Subcutaneous adipose tissue (tissue), 4 donors: ENCODE measurements around the gene CELF4. TPM values are rescaled to one million over a fixed set of nuclear protein-coding genes. Genes with fewer than 3 reads are reported as not detected.

Experiments used
- total RNA-seq, 4 donors: library from RNA; depleted of rRNA; stranded (reverse); fragments of >200 nt; gene quantifications; one replicate each; pipeline ENCODE4 v1.1.0, GENCODE V29; 2016
- TF ChIP-seq, protein P1 (sequence below): fragments of 450-650 bp; IDR thresholded peaks from one replicate; pipeline ENCODE4 v1.5.1; 2016; ENCODE audit warnings: low read depth, mild to moderate bottlenecking, control low read depth, antibody characterized with exemption, moderate library complexity

CELF4 gene
- total RNA-seq, 4 donors from 2014 or later = not detected

DNA sequence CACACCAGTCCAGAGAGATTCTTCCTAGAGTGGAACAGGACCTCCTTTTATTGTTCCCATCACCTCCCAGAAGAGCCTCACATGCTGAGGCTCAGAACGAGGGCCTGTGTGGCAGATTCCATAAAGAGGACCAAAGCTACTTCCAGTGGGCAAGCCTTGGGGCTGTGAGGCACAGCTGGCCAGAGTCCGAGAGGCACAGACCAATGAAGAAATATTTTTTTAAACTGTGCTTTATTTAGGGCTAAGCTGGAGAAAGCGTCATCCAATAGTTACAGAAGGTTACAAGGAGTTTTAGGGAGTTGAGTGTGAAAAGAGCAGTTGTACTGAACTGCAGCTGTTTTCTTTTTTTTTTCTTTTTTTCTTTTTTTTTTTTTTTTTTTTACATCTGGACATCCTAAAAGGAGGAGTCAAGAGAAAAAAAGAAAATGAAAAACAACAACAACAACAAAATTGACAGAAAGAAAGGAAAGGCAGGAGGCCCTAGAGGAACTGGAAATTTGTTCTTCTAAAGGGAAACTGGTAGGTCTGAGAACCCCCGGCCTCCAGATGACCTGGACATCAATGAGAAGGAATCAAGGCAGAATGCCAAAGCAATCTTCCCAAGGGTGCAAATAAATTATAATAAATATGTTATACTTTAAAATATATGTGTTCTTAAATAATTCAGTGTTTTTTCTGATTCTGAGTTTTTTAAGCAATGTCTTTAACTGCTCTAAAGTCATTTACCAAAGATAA, 322.6 kb downstream of the CELF4 start:
- TF ChIP-seq, protein P1, sequence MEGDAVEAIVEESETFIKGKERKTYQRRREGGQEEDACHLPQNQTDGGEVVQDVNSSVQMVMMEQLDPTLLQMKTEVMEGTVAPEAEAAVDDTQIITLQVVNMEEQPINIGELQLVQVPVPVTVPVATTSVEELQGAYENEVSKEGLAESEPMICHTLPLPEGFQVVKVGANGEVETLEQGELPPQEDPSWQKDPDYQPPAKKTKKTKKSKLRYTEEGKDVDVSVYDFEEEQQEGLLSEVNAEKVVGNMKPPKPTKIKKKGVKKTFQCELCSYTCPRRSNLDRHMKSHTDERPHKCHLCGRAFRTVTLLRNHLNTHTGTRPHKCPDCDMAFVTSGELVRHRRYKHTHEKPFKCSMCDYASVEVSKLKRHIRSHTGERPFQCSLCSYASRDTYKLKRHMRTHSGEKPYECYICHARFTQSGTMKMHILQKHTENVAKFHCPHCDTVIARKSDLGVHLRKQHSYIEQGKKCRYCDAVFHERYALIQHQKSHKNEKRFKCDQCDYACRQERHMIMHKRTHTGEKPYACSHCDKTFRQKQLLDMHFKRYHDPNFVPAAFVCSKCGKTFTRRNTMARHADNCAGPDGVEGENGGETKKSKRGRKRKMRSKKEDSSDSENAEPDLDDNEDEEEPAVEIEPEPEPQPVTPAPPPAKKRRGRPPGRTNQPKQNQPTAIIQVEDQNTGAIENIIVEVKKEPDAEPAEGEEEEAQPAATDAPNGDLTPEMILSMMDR = no peak

DNA sequence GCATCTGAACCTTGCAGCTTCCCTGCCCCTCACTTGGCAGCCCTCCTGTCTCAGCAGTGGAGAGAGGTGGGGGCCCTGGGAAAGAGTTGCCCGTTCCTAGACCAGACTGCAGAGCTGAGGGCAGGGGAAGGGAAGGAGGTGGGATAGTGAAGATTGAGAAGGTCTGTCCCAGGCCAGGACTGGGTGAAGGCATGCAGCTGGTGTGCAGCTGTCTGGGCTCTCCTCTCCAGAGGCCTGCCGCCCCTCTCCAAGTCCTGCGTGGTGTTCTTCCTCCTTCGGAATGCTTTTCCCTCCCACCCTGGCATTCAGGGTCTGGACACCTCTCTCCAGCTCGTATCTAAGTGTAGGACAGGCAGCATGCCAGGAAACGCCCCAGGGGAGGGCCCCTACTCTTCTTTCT, 323.5 kb downstream of the CELF4 start:
- TF ChIP-seq, protein P1 = no peak

DNA sequence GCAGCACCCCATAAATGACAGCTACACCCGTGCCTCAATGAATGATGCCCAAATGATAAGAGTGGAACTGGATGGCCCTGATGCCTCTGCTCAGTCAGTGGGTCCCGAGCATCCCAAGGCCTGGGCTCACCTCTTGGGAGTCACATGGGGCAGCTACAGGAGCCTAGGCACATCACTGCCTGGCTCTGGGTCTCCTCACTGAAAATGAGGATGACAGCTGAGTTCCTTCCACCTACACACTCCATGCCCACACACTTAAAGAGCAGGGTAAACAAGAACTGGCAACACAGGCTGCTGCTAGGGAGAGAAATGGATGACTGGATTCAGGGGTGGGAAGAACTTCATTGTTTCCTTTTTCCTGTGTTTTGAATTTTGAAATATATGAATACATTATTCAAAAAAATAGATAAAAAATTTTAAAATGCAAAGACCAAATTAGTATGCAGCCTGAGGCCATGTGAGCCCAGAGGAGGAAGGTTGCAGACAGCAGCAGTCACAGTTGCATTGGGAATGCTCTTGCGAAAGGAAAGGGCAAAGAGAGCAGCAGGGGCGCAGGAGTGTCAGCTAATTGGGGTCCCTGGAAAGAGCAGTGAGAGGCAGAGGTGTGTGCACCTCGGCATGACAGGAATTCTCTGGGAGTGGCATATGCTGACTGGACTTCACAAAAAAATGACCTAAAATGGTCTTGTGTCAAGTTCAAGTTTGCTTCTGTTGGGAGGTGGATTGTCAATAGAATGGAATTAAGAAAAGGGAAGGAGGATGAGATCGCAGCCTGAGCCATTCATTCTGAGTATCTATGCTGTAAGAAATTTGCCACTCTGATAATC, 327.1 kb downstream of the CELF4 start:
- TF ChIP-seq, protein P1 = no peak

DNA sequence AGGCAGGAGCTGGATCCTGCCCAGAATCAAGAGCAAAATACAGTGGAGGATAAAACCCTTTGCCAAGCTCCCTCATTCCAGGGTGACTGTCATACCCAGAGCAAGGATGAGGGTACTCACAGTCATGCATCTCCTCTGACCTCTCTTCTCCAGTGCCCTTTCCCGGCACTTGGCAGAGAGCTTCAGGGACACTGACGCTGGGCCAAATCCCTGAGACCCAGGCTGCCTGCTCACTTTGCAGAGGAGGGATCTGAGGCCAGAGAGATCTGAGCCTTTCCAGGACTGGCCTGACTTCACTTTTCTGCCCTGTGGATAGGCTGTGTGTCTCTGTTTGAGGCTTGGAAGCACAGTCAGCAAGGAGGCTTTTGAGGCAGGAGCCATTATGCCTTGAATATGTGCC, 330.0 kb downstream of the CELF4 start:
- TF ChIP-seq, protein P1 = no peak

DNA sequence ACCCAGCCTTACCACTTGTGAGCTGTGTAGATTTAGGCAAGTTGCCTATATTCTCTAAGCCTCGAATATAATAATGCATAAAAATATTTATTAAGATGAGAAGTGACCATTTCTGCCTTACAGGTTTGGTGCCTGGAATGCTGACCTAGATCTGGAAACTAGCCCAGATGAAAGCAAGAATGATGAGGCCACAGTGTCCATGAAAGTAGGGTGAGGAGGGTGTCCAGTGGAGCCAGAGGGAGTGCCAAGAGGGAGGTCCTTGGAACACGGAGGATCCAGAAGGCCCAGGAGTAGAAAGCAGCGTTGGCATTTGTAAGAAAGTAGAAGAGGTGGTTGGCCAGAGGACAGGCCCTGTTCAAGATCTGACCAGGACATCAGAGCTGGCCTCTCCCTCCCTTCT, 334.3 kb downstream of the CELF4 start:
- TF ChIP-seq, protein P1 = no peak

DNA sequence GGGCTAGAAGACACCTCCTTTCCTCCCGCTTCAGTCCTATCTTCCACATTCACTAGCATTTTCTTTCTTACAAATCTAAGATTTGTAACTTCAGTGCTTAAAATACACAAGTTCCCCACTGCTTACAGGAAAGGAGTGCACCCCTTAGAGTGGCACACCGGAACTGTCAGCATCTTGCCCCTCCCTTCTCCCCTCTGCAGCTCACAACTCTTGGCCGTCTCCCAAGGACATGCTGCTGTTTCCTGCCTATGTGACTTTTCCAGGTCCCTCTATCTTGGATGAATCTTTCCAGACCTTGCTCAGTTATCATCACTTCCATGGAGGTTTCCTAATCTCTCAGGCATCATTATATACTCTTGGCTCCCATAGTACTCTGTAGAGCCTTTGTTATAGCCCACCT, 334.8 kb downstream of the CELF4 start:
- TF ChIP-seq, protein P1 = no peak

DNA sequence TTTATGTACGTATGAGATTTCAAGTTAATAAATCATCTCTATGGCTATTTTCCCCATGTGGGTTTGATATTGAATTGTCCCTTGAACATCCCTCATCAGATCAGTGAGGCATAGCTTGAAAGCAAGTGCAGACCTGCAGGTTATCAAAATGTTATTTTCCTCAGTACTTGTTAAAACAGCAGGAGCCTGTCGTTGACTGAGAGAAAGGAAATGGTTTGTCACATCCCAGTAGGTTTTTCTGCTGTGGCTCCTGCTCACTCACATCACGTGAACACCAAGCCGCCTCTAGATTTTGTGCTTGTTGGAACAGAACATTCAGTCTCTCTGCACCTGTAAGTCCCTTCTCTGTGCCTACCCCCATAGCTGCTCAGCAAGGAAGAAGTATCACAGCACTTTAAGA, 340.3 kb downstream of the CELF4 start:
- TF ChIP-seq, protein P1 = no peak
